LNCaP clone FGC (cell line): ENCODE data around the gene TFPI.

Source experiments
- DNase-seq: peaks from one replicate; pipeline ENCODE4 v3.0.0-alpha.2; 2011; ENCODE audit warnings: low read depth
- H3K4me3 ChIP-seq: 2 replicates; pipeline ENCODE4 v1.5.1; 2011; ENCODE audit warnings: mild to moderate bottlenecking, low read depth, low read length, control low read depth
- CTCF ChIP-seq: IDR thresholded peaks from 2 replicates; pipeline ENCODE4 v1.5.1; 2012; ENCODE audit warnings: mild to moderate bottlenecking; ENCODE audit not compliant: control insufficient read depth, insufficient read depth; ENCODE audit errors: extremely low read depth

TFPI gene

GRCh38 chr2:187477051-187477450 lies 77.2 kb downstream of the TFPI start:
- DNase-seq: no peak
- TF ChIP-seq CTCF: no peak
- H3K4me3 ChIP-seq: no peak overlapping the region

GRCh38 chr2:187475499-187476248 lies 78.6 kb downstream of the TFPI start:
- DNase-seq: no peak
- no peak overlapping the region for H3K4me3 ChIP-seq
- no peak for TF ChIP-seq CTCF

- H3K4me3 ChIP-seq: no peak overlapping the region
- TF ChIP-seq CTCF: no peak
- DNase-seq: no peak
These were observed 83.5 kb downstream of the TFPI start for GRCh38 chr2:187470698-187471097.

GRCh38 chr2:187469538-187469937 lies 84.7 kb downstream of the TFPI start:
- TF ChIP-seq CTCF: no peak
- DNase-seq: no peak
- no peak overlapping the region for H3K4me3 ChIP-seq

GRCh38 chr2:187468262-187468661 lies 86.0 kb downstream of the TFPI start:
- peak overlapping the region; percentile 18; the same call in 1 of the 2 replicates for H3K4me3 ChIP-seq
- TF ChIP-seq CTCF: no peak
- DNase-seq: peak; percentile 86

- DNase-seq: no peak
- H3K4me3 ChIP-seq: no peak overlapping the region
- no peak for TF ChIP-seq CTCF
These were observed 88.0 kb downstream of the TFPI start for GRCh38 chr2:187466129-187466792.
